ENCODE results near the gene HPSE2.

HPSE2 gene

DNA sequence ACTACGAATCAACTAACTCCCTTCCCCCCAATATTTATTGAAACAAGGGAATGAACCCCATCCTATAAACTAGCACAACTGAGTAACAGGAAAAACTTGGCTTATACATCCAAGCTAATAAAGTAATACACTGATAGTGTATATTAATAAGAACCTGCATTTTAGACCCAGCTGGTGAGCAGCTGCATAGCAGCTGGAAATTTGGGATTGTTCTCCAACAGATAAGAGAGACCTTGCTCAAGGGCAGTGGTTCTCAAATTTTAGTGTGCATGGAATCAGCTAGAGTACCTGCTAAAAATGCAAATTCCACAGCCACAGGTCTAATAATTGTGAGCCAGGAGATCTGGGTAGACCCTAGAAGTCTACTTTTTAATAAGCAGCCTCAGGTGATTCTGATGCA, 404.3 kb downstream of the HPSE2 start:
- no peak for DNase-seq

DNA sequence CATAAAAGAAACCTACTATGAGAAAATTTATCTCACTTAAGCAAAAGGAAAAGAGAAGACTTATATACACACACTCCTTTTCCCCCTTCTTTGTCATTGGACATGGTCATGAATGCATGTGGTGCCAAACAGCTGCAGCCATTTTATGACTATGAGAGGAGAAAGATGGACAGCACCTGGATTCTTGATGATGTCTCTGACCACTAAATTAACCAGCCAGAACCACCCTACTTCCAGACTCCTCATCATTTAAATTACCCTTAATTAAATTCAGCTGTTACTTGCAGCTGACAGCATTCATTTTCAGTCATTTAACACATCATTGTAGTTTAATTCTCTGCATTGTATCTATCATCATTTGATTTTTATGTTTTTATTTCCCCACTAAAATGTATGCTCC, 409.9 kb downstream of the HPSE2 start:
- no peak for DNase-seq

DNA sequence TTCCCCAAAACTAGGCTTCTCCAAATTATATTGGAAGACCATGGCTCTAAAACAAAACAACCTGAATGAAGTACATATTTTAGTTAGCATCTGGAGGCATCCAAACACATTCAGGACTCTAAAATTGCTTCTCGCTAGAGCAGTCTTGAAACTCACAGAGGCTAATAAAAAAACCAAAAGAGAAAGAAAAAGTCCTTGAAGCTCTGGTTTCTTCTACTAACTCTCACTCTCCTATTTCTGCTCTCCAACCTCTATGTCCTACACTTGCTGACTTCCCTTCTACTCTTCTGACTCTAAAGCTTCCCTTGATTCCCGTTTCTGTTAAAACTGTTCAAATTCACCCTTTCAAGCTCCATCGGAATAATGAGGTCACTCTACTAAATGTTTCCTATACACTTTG, 418.3 kb downstream of the HPSE2 start:
- DNase-seq = no peak

DNA sequence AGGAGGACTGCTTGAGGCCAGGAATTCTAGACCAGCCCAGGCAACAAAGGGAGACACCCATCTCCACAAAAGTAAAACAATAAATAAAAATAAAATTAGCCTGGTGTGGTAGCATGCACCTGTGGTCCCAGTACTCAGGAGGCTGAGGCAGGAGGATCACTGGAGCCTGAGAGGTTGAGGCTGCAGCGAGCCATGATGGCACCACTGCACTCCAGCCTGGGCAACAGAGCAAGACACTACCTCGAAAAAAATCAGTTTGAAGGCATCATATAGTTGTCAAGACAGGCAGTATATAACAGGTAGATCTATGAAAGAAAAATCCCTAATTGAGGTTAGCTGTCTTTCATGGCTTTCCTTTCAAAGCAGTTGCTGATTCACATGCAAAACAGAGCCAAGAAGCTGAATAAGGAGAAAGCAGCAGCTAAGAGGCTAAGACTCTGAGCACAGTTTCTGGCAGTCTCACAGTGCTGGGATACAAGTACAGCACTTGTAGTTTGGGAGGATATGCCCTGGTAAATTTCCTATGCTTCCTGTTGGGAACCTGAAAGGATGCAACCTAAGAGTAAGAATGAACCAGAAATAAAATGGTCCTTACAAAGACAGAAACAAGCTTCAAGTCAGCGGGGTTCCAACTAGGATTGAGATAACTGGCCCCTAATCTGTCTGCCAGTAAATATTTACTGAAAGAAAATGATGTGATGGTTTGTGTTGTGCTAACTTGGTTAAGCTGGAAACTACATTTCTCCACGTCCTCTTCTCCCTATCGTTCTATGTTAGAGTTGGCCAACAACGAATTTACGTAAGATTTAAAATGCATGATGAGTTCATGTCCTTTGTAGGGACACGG, 420.4 kb downstream of the HPSE2 start:
- no peak for DNase-seq

DNA sequence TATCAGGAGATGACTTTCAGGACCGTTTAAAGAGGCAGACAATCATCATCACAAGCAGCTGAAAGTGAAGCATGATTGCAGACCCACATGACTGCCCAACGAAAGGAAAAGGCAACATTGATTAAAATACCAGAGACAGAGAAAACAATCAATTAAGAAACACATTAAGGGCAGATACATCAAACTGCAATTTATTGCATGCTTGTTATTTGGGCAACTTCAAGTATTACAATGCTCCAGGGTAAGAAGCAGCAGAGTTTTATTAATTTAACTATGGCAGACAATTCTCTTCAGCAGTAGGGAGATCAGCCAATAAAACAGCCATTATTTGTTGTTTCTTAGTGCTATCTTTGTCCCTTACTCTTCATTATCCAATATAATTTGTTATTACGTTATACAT, 421.2 kb downstream of the HPSE2 start:
- no peak for DNase-seq

DNA sequence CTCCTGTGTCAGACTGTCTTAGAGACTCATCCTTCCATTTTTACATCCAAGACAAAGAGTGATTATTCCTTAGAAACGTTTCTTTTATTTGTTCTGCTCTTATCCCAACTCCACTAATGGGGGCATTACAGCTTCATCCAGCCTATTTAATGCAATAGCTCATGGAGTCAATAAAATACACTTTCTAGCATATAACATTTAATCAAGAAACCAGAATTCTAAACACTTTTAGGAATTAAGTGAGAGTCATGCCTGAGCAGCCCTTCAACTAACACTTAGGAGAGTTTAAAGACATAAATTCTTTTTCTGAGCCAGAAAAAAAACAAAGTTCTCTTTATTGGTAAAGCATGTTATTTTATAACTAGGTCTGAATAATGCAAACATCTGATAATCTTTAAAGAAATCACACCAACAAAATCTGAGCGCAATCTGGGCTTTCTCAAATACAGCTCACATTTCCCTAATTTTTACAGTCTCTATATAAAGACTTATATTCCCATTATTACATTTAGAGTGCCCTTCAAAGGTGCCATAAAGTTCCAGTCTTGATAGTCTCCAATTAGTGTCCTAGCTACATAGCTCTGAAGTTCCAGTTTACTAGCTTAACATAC, 427.3 kb downstream of the HPSE2 start:
- no peak for DNase-seq

DNA sequence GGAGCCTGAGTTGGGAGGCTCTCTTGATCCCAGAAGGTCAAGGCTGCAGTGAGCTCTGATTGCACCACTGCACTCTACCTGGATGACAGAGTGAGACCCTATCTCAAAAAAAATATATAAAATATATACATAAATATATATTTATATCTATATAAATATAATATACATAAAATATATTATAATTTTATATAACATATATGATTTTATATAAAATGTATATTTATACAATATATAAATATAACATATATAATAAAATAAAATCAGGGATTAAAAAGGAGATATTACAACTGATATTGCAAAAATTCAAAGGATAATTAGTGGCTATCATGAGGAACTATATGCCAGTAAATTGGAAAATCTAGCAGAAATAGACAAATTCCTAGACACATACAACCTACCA, 435.4 kb downstream of the HPSE2 start:
- no peak for DNase-seq

DNA sequence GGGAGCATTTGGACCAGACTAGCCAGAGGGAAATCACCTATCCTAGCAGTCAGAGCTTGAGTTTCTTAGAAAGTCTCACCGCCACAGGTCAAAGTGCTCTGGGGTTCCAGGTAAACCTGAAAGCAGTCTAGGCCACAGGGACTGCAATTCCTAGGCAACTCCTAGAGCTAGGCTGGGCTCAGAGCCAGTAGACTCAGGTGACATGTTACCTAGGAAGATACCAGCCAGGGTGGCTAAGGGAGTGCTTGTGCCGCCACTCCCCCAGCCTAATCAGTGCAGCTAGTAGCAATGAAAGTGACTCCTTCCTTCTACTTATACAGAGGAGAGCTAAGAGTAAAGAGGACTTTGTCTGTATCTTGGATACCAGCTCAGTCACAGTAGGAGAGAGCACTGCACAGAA, 440.2 kb downstream of the HPSE2 start:
- DNase-seq = no peak

DNA sequence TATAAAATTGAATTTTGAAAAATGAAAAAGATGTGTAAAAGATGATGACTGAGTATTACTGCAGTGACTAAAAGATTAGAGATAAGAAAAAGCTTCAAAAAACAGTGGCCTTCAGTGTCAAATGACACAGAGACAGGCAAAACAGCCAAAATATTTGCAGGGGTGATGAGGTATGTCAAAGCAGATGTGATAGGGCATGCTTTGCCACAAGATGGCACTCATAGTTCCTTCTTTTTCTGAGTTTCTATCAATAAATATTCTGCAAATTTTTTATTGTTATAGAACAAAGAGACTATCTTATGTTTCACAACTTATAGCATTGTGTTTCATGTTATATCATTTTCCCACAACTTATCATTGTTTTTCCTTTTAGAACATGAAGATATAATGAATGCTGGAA, 444.8 kb downstream of the HPSE2 start:
- peak; percentile 5 for DNase-seq

DNA sequence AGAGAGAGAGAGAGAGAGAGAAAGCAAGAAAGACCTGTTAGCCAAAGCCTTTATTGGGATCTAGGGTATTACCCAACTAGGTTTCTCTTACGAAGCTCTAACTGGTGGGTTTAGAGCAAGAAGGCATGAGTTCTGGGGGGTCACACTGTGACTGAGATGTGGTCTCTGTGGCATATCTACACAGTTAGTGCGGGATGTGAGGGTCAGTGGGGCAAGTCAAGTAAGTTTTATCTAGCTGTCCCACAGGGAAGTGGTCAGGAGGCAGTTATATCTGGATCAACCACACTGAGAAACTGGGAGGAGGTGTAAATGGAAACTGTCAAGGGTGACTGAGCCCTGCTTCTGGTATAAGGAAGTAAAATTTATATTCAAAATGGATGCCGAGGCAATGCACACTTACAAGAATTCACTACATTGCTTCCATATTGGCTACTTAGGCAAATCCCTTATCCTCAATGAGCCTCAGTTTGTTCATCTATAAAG, 457.3 kb downstream of the HPSE2 start:
- DNase-seq = no peak

DNA sequence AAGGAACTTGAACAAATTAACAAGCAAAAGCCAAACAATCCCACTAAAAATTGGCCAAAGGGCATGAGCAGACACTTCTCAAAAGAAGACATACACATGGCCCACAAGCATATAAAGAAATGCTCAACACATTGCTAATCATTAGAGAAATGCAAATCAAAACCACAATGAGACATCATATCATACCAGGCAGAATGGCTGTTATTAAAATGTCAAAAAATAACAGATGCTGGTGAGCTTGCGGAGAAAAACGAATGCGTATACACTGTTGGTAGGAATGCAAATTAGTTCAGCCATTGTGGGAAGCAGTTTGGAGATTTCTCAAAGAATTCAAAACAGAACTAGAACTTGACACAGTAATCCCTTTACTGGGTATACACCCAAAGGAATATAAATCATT, 477.2 kb downstream of the HPSE2 start:
- DNase-seq = no peak

DNA sequence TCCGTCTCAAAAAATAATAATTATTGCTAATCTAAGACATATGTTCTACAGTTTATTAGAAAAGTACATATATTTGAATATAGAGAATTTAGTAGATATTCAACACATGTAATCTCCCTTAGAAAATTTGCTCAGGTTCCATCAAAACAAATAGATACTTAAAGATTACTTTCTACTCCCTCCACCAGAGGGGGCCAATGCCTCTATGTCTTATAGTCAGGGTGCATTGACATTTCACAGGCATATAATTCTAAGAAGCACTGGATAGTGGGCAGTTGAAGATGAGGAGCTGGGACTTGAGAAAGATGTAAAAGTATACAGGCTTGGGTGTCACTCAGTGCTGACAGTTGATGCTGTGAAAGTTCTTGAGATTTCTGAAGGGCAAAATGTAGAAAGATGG, 487.4 kb downstream of the HPSE2 start:
- DNase-seq = peak; percentile 11

DNA sequence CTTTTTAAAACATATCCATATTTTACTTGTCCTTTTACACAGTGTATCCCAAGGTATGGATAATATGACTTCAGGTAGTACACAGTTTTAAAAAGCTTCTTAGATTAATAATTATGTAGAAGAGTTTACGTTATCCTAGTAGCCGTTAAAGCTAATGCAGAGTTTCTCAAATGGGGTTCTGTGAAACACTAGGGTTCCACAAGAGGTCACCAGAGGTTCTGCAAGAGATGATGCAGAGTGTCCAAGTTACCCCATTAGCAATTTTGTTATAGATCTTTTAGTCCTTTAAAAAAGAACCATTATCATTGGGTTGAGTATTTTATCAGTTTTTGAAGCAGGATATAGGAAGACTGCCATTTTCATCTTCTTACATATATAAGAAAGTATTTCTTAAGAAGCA, 490.0 kb downstream of the HPSE2 start:
- no peak for DNase-seq

DNA sequence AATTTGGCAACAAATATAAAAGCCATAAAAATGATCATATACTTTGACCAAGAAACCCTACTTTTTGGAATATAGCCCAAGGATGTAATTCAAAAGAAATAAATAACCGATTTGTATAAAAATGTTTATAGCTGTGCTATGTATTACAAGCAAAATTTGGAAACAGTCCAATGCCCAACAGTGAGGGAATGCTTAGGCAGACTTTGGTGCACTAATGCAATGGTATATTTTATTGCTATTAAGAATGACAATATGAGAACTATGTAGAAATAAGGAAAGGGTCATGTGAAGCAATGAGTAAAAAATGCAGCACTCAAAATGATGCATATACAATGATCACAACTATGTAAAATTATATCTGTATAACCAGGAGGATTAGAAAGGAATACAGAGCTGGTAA, 515.1 kb downstream of the HPSE2 start:
- no peak for DNase-seq

DNA sequence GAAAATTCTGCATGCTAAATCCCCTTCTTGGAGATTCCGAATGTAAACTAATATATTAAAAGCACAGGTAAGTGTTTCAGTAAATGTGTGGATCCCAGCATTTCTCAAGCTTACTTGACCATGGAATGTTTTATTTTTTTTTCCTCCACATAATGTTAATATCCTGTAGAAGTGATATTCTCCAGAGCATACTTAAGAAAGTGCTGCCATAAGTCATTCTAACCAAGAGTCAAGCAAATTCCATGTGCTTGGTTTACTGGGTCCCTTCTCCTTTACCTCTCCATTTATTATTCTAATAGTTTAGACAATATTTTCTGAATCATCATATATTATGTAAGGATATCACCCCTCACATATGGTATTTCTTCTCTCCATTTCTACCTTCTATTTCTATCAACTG, 522.1 kb downstream of the HPSE2 start:
- DNase-seq = no peak

DNA sequence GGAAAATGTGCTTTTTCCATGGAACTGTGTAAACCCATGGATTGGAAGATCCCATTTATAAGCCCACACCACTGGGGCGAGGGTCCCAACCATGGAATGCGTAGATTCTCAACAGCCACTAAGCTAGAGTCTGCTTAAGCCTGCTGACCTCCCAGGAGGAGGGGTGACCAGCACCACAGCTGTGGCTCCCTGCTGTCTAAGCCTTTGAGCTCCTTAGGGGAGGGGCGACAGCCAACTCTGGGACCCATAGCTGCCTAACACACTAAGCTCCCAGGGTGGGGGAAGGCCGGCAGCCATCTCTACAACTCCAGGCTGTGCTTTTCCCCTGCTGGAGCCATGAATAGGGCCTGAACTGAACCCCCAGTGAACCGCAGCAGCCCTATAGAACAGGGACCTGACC, 539.1 kb downstream of the HPSE2 start:
- DNase-seq = no peak

DNA sequence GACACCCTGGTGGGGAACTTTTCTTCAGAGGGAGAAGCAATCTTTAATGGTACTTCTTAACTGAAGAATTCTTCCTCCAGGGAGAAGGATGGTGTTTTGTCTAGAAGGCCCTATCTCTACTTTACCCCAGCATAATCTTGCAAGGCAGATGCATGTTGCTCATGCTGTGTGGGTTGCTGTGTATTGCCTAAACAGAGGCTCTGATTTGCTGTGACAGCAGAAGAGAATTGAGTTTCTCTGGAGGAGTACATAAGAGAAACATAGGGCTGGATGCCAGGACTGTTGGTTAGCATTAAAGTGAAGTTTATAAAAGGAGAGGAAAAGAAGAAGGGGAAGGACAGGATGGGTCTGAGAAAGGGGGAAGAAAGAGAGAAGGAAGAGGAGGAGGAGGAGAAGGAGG, 540.8 kb downstream of the HPSE2 start:
- no peak for DNase-seq

DNA sequence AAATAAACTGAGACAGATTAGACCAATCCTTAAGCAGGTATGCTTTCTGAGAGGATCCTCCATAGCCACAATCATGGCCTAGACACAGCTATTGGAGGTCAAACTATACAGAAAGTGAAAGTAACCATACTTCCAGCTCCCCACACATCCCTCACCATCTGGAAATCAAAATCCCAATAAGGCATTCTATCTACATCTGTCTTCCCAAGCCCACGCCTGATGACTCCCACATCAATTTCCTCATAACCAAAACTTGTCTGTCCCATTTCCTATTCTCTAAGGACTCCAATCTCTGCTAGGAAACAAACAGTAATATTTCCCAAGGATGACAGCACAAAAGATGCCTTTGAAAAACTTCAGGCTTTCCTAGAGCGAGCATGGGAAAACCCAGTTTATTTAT, 541.6 kb downstream of the HPSE2 start:
- no peak for DNase-seq

DNA sequence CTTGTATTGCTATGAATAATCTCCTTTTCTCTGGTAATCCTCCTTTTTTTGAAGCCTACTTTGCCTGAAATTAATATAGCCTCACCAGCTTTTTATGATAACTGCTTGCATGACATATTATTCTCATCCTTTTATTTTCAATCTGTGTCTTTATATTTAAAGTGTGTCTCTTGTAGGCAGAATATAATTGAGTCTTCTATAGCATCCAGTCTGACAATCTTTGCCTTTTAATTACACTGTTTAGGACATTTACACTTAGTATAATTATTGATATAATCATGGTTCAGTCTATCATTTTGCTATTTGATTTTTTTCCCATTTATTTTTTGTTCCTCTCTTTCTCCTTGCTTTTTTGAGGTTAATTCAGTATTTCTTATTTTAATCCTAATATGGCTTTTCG, 548.0 kb downstream of the HPSE2 start:
- no peak for DNase-seq

DNA sequence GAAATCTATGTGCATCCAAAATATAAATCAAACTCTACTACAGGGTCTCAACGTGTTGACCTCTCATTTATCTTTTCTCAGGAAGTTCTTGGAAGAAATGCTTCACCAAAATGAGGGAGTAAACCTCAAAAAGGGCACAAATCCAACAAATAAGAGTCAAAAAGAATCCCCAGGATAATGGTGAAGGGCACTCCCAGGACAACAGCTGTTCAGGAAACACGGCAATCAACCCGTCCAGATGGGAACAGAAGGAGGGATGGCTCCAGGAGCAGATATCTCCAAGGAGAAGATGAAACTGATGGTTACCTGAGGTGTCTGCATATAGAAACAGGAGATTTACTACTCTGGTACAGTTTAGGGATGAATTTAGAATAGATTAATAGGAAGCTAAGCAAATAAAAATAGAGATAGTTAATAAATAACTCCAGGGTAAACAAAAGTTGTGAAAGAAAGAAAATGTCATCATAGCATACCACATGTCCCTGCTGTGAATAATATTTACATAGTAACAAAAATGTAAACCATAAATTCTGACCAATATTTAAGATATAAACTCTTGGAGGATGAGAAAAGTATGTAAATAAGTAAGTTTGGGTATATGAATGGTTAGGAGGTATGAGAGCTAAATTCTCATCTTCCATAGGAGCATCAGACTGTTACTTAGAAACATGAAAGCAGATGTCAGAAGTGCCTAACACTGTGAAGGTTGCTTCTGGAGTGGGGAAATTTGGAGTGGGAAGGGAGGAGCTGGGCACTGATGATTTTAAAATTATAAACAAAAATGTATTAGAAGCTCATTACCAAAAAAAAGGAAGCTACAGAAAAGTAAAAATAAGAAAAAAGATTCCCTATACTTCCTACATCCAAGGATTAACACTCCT, 551.4 kb downstream of the HPSE2 start:
- no peak for DNase-seq

DNA sequence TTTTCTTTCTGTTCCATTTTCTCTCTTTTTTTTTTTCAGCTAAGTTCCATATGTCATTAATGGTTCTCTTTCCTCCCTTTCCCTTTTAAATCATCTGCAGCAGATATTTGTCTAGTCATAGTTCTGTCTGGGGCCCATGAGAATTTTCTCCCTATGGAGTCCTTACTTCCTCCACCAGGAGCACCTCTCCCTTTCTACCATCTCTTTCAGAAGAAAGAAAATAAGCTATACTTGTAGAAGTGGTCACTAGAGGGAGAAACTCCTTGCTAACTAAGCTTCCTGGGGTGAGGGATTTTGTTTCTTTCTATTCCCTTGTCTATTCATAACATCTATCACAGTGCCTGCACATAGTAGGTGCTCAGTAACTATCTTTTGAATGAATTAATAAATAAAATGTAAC, 558.8 kb downstream of the HPSE2 start:
- no peak for DNase-seq

DNA sequence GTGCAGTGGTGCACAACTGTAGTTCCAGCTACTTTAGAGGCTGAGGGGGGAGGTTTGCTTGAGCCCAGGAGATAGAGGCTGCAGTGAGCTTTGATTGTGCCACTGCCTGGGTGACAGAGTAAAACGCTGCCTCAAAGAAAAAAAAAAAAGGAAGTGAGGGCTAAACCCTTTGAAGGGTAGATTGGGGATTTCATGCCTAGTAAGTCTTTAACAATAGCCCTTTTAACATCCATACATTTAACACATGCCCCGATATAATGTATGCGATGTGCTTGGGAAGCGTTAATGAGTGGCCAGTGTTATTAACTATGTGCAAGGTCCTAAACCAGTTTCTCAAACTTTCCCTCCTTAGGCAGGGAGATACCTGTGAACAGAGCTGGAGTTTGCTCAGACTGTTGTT, 559.8 kb downstream of the HPSE2 start:
- DNase-seq = no peak

DNA sequence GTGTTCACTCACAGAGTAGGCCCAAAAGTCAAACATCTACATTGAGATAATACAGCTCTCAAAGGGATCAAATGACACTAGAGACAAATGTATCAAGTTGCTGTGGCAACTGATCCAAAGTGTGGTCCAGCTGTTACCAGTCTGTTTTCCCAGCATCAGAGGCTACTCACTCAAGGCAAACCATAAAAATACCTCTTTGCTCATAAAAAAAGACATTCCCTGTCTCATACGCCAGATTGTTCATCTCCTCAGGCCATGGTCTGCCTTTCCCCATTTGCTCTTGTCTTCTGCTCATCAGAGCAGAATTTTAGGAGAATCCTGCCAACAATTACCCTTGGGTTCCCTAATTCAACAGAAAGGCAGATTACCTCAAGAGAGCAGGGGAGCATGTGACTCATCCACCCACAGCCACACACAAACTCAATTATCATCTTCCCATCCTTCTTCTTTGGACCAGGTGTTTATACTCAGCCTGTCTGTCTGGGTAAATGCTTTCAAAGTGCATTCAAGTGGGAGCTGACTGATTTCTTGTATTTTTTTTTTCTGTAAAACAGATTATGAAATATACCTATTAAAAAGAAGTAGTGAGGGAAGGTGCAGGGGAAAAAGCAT, 562.4 kb downstream of the HPSE2 start:
- no peak for DNase-seq

All from kidney glomerular epithelial cell (primary cell).